Activated naive CD8-positive, alpha-beta T cell treated with anti-CD3 and anti-CD28 coated beads, Interleukin-2, amount 50 U/mL, for 24 hours (primary cell): ENCODE results near the gene DMAC2.
"Not testable (repeated sequence)": the region's sequence is repeated elsewhere in the genome, so short reads cannot be mapped to it uniquely, and the experiment has no call there.

Source experiments
- ATAC-seq: fragments of 150-1000 bp; cut with Tn5 transposase; one replicate; pipeline ENCODE4 v1.10.0; 2021
- DNase-seq: peaks from one replicate; pipeline ENCODE4 v3.0.0; 2021
- H3K27ac Mint-ChIP-seq: one replicate; pipeline ENCODE4 v1.8.0; 2021; ENCODE audit warnings: mild to moderate bottlenecking, mixed read lengths
- H3K27me3 Mint-ChIP-seq: one replicate; pipeline ENCODE4 v1.8.0; 2021; ENCODE audit warnings: mixed read lengths
- H3K36me3 Mint-ChIP-seq: one replicate; pipeline ENCODE4 v1.8.0; 2021; ENCODE audit warnings: low read depth, mixed read lengths
- H3K4me1 Mint-ChIP-seq: one replicate; pipeline ENCODE4 v1.8.0; 2021; ENCODE audit warnings: mixed read lengths
- H3K4me3 Mint-ChIP-seq: one replicate; pipeline ENCODE4 v1.8.0; 2021; ENCODE audit warnings: mild to moderate bottlenecking, moderate library complexity, mixed read lengths
- H3K9me3 Mint-ChIP-seq: one replicate; pipeline ENCODE4 v1.8.0; 2021; ENCODE audit warnings: mixed read lengths

Gene DMAC2

DNA sequence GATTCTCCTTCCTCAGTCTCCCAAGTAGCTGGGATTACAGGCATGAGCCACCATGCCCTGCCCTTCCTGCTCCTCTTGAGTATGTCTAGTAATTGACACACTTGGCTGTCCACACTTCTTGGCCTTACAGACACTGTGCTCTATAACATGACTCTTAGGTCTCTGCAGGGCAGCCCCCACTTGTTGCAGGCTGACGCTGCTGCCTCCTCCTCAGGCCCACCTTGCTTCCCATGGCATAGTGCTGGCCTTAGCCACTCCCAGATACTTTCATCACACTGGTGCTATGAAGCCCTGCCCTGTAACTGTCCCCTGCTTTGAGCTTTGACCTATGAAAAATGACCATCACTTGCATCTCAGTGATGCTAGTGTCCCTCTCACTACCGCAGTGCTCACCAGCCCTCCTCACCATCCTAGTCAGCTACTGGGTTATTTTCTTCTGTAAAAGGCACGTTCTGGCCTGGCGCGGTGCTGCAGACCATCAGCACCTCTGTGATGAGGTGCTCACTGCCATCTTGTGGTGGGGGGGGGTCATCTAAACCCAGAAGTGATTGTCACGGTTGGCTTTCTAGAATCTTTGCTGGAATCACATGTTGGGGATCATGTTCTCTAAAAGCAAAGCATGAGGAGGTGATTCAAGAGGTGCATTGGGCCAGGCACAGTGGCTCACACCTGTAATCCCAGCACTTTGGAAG lies 13.0 kb upstream of the DMAC2 start:
- no peaks in the 10 kb centered on the region for H3K9me3 Mint-ChIP-seq

DNA sequence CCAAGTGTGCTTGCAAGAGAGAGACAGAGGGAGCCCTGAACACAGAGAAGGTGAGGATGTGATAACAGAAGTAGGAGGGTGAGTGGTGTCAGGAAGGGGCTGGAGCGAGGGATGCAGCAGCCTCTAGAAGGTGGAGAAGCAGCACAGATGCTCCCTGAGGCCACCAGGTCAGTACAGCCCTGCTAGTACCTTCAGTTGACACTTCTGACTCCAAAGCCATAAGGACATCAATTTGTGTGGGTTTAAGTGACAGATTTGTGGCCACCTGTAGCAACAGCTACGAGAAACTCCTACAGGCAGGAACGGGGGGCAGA lies 10.1 kb upstream of the DMAC2 start:
- H3K9me3 Mint-ChIP-seq = no peaks in the 10 kb centered on the region
- H3K4me1 Mint-ChIP-seq = peaks cover 5% of the 10 kb centered on the region
- H3K27ac Mint-ChIP-seq = no peak overlapping the region
- DNase-seq = no peak
- H3K27me3 Mint-ChIP-seq = peaks cover 11% of the 10 kb centered on the region
- no peaks in the 10 kb centered on the region for H3K36me3 Mint-ChIP-seq
- no peak for ATAC-seq
- no peak overlapping the region for H3K4me3 Mint-ChIP-seq

More for the DNA sequence above, 13.0 kb upstream of the DMAC2 start:
- Mint-ChIP-seq H3K4me3 (no peak overlapping the region), H3K27me3 (peaks cover 3% of the 10 kb centered on the region), H3K4me1 (peaks cover 16% of the 10 kb centered on the region), H3K36me3 (no peaks in the 10 kb centered on the region), H3K27ac (no peak overlapping the region)
- no peak for ATAC-seq
- no peak for DNase-seq

DNA sequence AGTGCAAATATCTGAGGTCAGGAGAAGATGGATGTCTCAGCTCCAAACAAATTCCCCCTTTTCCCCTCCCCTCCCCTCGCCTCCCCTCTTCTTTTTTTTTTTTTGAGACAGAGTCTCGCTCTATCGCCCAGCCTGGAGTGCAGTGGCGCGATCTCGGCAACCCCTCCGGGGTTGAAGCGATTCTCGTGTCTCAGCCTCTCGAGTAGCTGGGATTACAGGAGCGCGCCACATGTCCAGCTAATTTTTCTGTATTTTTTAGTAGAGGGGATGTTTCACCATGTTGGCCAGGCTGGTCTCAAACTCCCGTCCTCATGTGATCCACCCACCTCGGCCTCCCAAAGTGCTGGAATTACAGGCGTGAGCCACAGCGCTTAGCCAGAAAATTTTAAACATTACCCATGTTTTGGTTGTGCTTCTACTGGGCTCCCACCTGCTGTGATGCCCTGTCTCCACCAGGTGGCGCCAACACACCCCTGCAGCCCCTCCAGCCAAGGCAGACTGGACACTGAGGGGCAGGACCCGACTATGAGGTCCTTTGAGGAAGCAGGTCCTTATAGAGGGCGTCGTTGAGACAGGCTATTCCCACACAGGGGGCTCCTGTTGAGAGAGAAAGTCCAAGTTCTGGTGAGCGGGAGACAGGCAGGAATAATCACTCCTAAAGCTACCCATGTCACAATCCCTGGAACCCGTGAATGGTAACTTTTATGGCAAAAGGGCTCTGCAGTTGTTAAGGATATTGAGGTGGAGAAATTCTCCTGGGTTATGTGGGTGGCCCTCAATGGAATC lies 9.6 kb upstream of the DMAC2 start:
- Mint-ChIP-seq H3K9me3 (no peaks in the 10 kb centered on the region), H3K4me3 (peak overlapping the region; percentile 69), H3K36me3 (no peaks in the 10 kb centered on the region), H3K27ac (peak overlapping the region; percentile 46), H3K27me3 (peaks cover 11% of the 10 kb centered on the region), H3K4me1 (peaks cover 5% of the 10 kb centered on the region)
- ATAC-seq (peak; percentile 82), DNase-seq (peak; percentile 78)

DNA sequence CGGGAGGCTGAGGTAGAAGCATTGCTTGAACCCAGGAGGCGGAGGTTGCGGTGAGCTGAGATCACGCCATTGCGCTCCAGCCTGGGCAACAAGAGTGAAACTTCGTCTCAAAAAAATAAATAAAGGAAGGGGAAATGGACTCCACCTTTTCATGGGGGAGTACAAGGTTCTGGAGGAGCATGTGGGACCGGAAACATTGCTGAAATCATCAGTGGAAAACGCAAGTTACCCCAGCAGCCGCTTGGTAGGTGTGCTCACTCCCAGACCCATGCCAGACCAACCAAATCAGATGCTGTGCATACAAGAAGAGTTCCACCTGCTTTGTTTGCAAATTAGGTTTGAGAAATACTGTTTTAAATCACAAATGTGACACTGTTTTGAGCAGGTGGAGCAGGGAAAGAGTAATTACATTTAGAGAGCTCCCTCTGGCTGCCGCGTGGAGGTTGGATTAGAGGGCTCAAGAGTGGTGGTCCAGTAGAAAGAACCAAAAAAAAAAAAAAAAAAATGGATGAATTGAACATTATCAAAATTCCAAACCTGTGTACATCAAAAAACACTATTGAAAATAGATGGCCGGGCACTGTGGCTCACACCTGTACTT lies 8.1 kb upstream of the DMAC2 start:
- peaks cover 11% of the 10 kb centered on the region for H3K27me3 Mint-ChIP-seq
- DNase-seq = no peak
- H3K4me3 Mint-ChIP-seq = no peak overlapping the region
- H3K9me3 Mint-ChIP-seq = no peaks in the 10 kb centered on the region
- H3K4me1 Mint-ChIP-seq = peaks cover 5% of the 10 kb centered on the region
- no peak overlapping the region for H3K27ac Mint-ChIP-seq
- ATAC-seq = no peak
- H3K36me3 Mint-ChIP-seq = no peaks in the 10 kb centered on the region

DNA sequence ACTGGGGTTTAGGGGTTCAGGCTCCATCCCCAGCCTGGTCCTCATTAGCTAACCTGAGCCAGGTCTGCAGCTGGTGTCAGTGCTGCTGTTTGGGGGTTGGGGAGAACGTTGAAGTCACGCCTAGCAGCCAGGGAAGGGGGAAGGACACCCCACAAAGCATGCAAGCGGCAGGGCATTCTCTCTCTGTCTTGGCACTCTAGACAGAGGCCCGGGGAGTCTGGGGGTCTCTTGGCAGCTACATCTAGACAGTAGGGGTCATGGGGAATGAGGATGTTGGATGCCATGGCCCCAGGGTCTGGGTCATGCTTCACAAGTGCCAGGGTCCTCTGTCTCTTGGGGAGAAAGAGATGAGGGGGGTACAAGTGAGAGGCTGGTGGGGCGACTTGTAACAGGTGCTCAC lies 5.9 kb upstream of the DMAC2 start:
- H3K27ac Mint-ChIP-seq = no peak overlapping the region

DNA sequence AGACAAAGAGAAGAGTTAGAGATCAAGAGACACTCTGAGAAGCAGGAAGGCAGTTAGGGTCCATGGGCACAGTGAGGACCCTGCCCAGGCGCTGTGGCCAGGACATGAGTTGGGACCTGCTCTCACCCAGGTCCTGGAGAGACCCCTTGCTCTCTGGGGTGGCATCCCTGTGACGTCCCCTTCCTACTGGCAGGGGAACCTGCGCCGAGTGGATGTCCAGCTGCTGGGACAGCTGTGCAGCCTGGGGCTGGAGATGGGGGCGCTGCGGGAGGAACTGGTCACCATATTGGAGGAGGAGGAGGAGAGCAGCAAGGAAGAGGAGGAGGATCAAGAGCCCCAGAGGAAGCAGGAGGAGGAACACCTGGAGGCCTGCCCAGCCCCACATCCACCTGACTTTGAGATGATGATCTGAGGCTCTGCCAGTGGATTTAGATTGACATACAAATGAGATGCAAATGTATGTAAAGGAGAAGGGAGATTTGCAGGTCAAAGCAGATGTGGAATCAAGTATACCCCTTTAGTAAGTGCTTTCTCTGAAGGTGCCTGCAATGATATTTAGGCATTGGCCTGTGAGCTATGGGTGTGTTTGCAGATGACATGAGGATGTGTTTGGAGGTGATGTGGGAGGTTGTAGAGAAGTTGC lies 4.2 kb upstream of the DMAC2 start:
- no peaks in the 10 kb centered on the region for H3K9me3 Mint-ChIP-seq
- H3K4me1 Mint-ChIP-seq = peaks cover 5% of the 10 kb centered on the region
- no peak overlapping the region for H3K4me3 Mint-ChIP-seq
- H3K27ac Mint-ChIP-seq = peak overlapping the region; percentile 2
- DNase-seq (no peak), ATAC-seq (no peak)
- peaks cover 8% of the 10 kb centered on the region for H3K27me3 Mint-ChIP-seq
- H3K36me3 Mint-ChIP-seq = no peaks in the 10 kb centered on the region

More for the DNA sequence above, 5.9 kb upstream of the DMAC2 start:
- H3K27me3 Mint-ChIP-seq = peaks cover 11% of the 10 kb centered on the region
- DNase-seq = no peak
- H3K9me3 Mint-ChIP-seq = no peaks in the 10 kb centered on the region
- no peaks in the 10 kb centered on the region for H3K36me3 Mint-ChIP-seq
- H3K4me1 Mint-ChIP-seq = peaks cover 5% of the 10 kb centered on the region
- ATAC-seq = no peak
- no peak overlapping the region for H3K4me3 Mint-ChIP-seq

DNA sequence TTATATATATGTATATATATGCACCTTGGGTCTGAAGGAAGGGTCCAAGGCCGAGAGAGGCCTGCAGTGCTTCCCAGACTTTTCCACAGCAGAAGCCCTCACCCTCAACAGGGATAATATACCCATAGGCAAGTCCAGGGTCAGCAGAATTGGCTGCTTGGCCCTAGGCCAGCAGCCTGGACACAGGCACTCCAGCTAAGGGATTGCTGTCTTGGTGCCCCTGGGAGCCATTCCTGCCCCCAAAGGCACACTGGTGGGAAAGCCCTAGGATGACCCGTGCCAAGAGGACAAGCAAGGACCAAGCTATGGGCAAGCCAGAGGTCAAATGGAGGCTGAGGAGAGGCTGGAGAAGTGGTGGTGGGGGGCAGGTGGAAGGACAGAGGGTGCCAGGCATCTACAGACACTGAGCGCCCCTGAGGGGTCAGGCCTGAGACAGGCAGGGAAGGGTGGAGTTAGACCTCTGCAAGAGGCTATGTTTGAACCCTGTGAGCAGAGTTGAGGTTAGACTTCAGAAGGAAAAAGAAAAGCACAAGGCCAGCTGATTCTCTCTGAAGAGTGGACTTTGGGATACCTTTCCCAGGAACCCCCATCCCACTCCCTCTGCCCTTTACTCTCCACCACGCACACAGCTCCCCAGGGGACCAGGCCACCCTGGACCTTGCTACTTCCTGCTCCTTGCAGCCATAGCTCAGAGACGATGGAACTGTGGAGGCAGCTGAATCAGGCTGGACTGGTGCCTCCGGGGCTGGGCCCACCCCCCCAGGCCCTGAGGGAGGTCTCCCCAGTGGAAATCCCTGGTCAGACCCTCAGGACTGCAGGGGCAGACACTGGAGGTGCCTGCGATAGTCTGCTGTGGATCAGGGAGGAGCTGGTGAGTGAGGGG lies 3.0 kb upstream of the DMAC2 start, which contains the start of gene ERICH4:
TSS of gene ERICH4 (plus strand) at position 684 of the 883 bp plus-strand sequence. CDS start at position 698, 14 bp downstream.
- peaks cover 13% of the 10 kb centered on the region for H3K4me1 Mint-ChIP-seq
- H3K9me3 Mint-ChIP-seq = no peaks in the 10 kb centered on the region
- DNase-seq = no peak
- peak within 1 kb of the TSS; percentile 2 for H3K27ac Mint-ChIP-seq
- H3K4me3 Mint-ChIP-seq = no peak within 1 kb of the TSS
- peaks cover 8% of the 10 kb centered on the region for H3K27me3 Mint-ChIP-seq
- ATAC-seq = no peak
- peaks cover 5% of the 10 kb centered on the region for H3K36me3 Mint-ChIP-seq

DNA sequence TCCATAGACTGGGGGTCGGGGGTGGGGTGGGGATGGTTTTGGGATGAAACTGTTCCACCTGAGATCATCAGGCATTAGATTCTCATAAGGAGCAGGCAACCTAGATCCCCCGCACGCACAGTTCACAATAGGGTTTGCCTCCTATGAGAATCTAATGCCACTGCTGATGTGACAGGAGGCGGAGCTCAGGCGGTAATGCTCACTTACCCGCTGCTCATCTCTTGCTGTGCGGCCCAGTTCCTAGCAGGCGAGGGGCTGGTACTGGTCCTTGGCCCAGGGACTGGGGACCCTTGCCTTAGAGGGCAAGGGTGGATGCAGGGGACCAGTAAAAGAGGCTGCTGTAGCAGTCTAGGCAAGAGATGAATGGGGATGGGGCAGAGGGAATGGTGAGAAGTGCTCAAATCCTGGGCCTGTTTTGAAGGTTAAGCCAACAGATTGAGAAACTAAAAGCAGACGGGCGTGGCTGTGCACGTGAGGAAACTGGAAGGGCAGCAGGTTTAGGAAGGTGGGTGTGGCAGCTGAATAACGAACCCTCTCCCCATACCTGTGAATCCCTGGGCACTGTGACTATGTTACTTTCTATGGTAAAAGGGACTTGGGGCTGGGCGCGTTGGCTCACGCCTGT lies 1.7 kb upstream of the DMAC2 start:
- DNase-seq = no peak
- Mint-ChIP-seq H3K4me3 (no peak overlapping the region), H3K4me1 (peaks cover 14% of the 10 kb centered on the region), H3K36me3 (peaks cover 8% of the 10 kb centered on the region), H3K27me3 (peaks cover 3% of the 10 kb centered on the region), H3K27ac (no peak overlapping the region), H3K9me3 (no peaks in the 10 kb centered on the region)
- ATAC-seq = no peak

DNA sequence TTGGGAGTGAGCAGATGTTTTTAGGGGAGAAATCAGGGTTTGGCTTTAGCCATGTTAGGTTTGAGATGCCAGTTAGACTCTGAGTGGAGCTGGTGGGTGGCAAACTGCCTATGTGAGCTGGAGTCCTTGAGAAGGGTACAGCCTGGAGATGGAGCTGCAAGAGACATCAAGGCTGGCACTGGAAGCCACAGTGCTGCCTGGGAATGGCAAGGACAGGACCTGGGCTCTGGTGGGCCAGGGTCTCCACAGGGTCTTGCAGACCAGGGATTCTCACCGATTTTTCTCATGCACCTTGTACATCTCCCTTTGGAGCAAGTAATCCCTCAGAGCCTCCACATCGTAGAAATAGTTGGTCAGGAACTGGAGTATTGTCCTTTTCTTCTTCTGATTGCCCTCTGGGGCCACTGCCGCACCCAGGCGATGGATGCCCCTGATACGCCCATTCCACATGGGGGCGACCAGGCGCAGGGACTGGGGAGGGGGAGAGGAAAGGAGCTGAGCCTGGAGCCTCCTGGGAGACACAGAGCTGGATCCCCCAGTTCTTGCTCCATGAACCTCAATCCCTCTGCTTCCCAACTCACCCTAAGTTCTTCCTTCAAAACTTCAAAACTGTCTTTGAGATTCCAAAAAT lies 1.7 kb downstream of the DMAC2 start:
- Mint-ChIP-seq H3K4me3 (peak overlapping the region; percentile 24), H3K9me3 (no peaks in the 10 kb centered on the region), H3K4me1 (peaks cover 16% of the 10 kb centered on the region), H3K36me3 (peaks cover 10% of the 10 kb centered on the region), H3K27me3 (no peaks in the 10 kb centered on the region), H3K27ac (peak overlapping the region; percentile 58)
- ATAC-seq = no peak
- no peak for DNase-seq

DNA sequence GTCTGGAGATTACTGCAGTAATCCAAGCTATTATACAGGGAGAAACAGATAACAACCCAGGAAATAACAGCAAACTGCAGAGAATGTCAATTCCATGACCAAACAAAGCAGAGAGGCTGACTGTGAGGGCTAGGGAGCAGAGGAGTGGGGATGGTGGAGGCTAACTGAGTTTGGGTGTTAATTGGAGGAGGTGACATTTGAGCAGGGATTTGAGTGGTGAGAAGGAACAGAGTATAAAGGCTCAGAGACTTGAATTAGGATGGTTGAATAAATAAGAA lies 3.1 kb downstream of the DMAC2 start:
- Mint-ChIP-seq H3K4me3 (no peak overlapping the region), H3K27ac (no peak overlapping the region), H3K9me3 (no peaks in the 10 kb centered on the region), H3K27me3 (no peaks in the 10 kb centered on the region), H3K36me3 (peaks cover 17% of the 10 kb centered on the region), H3K4me1 (peaks cover 16% of the 10 kb centered on the region)
- no peak for DNase-seq
- no peak for ATAC-seq

DNA sequence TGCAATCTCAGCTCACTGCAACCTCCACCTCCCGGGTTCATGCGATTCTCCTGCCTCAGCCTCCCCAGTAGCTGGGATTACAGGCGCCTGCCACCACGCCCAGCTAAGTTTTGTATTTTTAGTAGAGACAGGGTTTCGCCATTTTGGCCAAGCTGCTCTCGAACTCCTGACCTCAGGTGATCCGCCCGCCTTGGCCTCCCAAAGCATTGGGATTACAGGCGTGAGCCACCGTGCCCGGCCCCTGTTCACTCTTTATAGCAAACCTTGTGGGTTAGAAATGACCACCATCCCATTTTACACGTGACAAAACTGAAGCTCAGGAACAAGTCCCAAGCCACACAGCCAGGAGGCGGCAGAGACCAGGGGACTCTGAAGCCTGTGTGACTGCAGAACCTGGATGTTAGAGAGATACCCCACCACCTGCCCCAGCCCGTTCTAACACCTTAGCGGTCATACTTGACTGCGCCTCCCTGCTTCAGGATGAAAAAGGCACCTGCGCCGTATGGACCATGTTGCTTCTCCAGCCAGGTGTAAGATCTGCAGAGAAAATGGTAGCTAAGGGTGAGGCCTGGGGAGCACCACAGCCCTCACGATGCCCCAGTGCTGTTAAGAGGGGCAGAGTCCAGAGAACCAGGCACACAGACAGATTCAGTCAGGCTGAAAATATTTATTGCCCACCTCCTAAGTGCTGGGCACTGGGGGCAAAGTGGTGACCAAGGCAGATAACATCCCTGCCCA lies 3.6 kb downstream of the DMAC2 start:
- Mint-ChIP-seq H3K9me3 (no peaks in the 10 kb centered on the region), H3K27ac (no peak overlapping the region), H3K36me3 (peaks cover 18% of the 10 kb centered on the region), H3K27me3 (no peaks in the 10 kb centered on the region), H3K4me3 (no peak overlapping the region), H3K4me1 (peaks cover 16% of the 10 kb centered on the region)
- DNase-seq = no peak
- no peak for ATAC-seq

DNA sequence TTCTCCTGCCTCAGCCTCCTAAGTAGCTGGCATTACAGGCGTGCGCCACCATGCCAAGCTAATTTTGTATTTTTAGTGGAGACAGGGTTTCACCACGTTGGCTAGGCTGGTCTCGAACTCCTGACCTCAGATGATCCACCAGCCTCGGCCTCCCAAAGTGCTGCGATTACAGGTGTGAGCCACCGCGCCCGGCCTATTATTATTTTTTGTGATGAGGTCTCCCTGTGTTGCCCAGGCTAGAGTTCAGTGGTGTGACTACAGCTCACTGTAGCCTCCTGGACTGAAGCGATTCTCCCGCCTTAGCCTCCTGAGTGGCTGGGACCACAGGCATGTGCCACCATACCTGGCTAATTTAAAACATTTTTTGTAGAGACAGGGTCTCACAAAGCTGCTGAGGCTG lies 4.3 kb downstream of the DMAC2 start:
- H3K27ac Mint-ChIP-seq, ATAC-seq, DNase-seq, H3K4me3 Mint-ChIP-seq, H3K27me3 Mint-ChIP-seq, H3K9me3 Mint-ChIP-seq: not testable (repeated sequence)
- peaks cover 16% of the 10 kb centered on the region for H3K4me1 Mint-ChIP-seq
- H3K36me3 Mint-ChIP-seq = peaks cover 21% of the 10 kb centered on the region

DNA sequence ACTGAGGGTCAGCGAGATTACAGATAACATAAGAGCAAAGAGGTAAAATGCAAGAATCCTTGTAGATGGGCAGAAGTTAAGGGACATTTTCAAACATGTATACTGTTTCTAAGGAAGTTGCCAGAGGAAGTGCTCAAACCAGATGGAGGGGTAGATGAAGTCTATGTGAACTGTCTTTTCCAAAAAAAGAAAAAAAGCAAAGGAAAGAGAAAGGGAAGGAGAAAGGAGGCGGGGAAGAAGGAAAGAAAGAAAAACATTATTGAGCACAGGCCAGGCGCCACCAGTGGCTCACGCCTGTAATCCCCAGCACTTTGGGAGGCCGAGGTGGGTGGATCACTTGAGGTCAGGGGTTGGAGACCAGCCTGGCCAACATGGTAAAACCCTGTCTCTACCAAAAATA lies 5.3 kb downstream of the DMAC2 start:
- H3K4me1 Mint-ChIP-seq = peaks cover 12% of the 10 kb centered on the region
- no peaks in the 10 kb centered on the region for H3K27me3 Mint-ChIP-seq
- no peak for ATAC-seq
- no peak for DNase-seq
- no peak overlapping the region for H3K4me3 Mint-ChIP-seq
- H3K36me3 Mint-ChIP-seq = peaks cover 21% of the 10 kb centered on the region
- no peak overlapping the region for H3K27ac Mint-ChIP-seq
- no peaks in the 10 kb centered on the region for H3K9me3 Mint-ChIP-seq
